ENCODE results near the gene TCFL5.

TCFL5 gene

DNA sequence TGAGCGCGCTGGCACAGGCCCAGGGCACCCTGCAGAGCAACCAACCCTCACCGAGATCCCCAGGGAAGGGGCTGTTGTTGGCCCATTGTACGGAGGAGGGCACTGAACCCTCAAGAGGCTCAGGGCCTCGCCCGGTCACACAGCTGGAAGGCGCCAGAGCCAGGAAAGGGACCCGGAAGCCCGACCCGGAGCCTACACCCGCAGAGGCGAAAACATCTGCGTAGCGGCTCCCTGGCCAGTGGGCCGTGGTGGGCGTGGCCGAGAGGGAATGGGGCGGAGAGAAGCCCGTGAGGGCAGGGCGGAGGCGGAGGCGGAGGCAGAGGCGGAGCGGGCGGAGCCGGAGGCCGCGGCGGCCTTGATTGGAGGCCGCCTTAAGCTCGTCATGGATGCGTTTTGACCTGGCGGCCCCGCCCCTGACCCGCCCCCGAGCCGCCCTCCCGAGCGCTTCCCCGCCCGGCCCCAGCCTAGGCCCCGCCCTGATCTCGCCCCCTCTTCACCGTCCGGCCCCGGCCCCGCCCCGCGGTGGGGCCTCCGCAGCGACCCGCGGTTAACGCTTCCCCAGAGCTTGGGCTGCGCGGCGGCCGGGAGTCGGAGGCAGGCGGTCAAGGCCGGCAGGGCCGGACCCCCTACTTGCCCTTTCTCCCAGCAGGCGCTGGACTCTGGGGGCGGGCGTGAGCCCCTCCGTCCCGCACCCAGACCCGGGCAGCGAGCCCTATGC, 67.5 kb downstream of the TCFL5 start:
- DNase-seq: peak; percentile 87 to 93

DNA sequence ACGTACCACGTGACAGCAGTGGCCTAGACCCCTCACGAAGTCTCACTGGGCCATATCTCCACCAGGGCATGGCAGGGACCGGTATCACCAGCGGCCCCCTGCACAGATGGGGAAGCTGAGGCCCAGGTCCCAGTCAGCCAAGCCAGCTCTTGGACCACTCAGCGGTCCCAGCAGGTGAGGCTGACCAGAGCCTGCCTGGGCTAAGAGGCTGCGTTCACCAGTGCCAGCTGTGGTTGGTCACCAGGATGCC, 67.9 kb downstream of the TCFL5 start:
- DNase-seq: no peak

DNA sequence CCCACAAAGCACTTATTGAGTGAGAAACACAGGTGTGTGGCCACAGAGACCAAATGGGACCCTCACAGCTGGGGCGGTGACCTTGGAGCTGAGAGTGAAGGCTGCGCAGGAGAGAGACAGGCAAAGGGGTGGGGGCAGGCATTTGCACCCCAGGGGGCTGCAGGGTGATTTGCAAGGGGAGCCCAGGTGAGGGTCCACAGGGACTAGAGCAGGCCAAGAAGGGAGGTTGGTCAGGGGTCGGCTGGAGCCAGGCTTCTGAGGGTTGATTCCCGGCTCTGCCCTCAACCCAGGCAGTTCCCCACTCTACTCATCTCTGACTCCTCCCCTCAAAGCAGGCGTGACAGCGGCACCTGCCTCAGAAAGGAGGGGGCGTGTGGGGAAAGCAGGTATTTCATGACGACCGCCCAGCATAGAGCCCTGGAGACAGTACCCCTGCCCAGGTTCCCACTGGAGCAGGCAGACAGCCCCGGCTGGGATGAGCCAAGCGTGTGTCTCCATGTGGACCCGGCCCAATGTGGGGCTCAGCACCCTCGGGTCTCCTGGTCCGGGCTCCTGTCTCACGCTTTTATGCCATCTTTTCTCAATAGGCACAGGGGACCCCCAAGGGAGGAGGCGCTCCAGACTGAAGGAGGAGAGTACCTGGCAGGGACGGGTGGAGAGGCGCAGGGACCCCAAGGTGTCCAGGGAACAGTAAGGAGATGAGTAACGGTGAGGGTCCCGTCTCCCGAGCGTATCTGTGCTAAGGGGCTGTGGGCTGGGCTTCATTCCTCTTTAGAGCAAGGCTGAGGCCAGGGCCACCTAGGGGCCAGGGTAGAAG, 68.5 kb downstream of the TCFL5 start:
- no peak for DNase-seq

DNA sequence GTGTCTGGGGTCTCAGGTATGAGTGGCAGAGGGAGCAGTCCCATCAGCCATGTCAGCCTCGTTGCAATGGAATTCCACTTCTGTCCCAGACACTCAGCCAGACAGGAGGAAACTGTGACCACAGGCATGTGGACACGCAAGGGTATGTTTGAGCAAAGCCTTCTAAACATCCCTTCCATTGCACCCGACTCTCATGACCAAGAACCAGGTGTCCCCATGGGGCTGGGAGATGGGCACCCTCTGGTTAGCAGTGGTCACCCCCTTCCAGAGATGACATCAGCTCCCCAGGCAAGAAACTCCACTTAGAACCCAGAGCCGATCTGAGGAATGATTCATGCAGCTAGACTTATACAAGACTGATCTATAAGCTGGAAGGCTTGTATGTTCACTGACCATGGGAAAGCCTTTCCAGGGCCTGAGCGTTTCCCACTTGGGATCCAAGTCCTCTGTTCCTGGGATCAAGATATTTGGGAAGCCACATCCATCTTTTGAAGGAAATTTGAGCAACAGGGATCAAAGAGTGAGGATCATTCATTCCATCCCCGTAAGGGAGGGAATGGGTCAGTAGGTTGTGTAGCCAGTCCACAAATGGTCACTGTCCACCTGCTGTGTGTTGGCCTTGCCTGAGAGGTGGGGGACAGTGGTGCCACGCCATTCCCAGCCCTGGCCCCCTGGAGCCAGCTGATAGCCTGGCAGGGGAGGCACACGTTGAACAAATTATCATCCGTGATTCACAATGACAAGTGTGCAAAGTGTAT, 69.3 kb downstream of the TCFL5 start:
- DNase-seq: no peak

DNA sequence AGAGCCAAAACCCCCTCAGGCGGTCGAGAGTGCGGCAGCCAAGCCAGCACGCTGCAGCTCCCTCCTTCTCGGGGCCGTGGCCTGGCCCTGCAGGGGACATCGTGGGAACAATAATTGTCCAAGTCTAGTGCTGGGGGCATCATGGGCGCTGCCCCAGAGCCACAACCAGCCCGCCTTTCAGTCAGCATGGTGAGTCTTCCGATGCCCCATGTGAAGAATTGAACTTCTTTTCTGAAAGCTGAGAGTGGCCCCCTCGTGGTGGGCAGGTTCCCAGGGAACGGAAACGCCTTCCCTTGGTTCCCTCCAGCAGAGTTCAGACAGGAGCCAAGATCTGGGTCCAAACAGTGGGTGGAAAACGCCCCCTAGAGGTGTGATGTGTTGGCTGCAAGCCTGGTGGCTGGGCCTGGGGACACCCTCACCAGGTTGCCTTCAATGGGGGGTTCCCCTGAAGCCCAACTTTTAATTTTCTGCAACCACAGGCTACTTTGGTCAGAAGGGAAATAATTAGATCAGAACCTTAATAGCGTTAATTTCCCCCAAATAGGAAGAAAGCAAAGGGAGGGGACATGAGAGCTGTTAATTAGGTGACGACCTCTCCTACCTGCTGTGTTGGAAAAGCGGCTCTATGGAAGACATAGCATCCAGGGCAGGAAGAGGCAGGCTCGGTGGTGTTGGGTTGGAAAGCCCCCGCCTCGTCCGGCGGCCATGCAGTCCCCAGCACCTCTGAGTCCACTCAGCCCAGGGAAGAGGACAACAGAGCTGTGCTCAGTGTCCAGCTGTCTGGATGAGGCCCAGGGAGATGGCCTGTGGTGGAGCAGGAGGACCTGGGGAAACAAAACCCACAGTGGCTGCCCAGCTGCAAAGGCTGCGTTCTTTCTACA, 70.1 kb downstream of the TCFL5 start:
- peak; percentile 50 to 88 for DNase-seq

Data from bone marrow (tissue), 2 donors.